ENCODE measurements around the gene CCDC121.

The CCDC121 gene

DNA sequence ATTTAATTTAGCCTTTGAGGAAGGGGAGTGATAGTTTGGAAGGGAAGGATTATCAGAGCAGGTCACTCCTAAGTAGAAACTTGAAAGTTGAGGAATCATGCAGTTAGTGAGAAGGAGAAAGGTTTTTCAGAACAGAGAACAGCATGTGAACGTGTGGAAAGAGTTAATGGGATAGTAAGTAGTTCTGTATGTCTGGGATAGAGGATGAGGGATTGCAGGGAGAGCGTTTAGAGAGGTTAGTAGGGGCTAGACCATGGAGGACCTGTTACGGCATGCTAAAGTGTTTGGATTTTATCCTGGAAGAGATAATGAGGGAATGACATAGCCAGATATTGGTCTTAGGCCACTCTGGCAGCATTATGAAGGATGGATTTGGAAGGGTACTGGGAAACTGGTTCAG lies 44.2 kb downstream of the CCDC121 start:
- Histone ChIP-seq H3K27me3 (ENCODE audit: control insufficient read depth, low read length) (no peaks in the 10 kb centered on the region), H3K4me3 (ENCODE audit: low read length) (peak overlapping the region; percentile 93), H4K20me1 (ENCODE audit: control insufficient read depth, insufficient read depth, low read depth, low read length) (no peaks in the 10 kb centered on the region; the same call in 1 of the 2 replicates), H3F3A (ENCODE audit: control insufficient read depth, insufficient read depth) (no peaks in the 10 kb centered on the region), H3K36me3 (ENCODE audit: control insufficient read depth, low read length) (peaks cover 27% of the 10 kb centered on the region; the same call in 1 of the 2 replicates), H3K9me2 (replicated peaks; ENCODE audit: control insufficient read depth, low read length) (no peaks in the 10 kb centered on the region), H3K4me1 (ENCODE audit: control insufficient read depth, low read length) (peaks cover 27% of the 10 kb centered on the region), H3K9me3 (ENCODE audit: control insufficient read depth, insufficient read depth, low read length) (no peaks in the 10 kb centered on the region), H3K79me2 (ENCODE audit: control insufficient read depth, low read length) (peaks cover 68% of the 10 kb centered on the region), H3K27ac (ENCODE audit: low read depth, low read length) (no peak overlapping the region), H3K4me2 (ENCODE audit: low read length) (peak overlapping the region; percentile 66)
- TF ChIP-seq CTCF (IDR thresholded peaks at IDR 0.05; ENCODE audit: low read depth, low read length, poor library complexity, severe bottlenecking): no peak

DNA sequence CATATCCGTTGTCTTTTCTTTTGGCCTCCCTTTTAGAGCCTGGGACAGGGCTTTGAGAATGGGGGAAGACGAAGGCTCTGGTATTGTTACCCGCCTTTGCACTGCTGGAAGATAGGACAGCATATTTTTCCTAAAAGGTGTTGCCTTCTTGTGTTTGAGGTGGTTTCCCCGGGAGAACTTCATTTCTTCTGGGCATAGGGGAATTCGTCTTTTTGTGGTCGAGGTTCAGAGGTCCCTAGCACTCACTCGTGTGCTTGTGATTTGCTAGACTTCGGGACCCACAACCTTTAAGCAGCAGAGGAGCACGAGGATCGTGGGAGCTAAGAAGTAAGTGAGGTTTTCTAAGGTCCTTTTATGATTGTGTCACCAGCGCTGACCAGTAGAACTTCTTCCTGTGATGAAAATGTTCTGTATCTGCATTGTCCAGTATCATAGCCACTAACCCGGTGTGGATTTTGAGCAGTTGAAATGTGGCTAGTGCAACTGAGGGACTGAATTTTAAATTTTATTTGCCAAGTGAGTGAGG lies 45.4 kb downstream of the CCDC121 start:
- Histone ChIP-seq H3K9me2 (replicated peaks; ENCODE audit: control insufficient read depth, low read length) (no peaks in the 10 kb centered on the region), H3K9me3 (ENCODE audit: control insufficient read depth, insufficient read depth, low read length) (no peaks in the 10 kb centered on the region), H3K4me2 (ENCODE audit: low read length) (peak overlapping the region; percentile 66), H3K27me3 (ENCODE audit: control insufficient read depth, low read length) (no peaks in the 10 kb centered on the region), H3K36me3 (ENCODE audit: control insufficient read depth, low read length) (peaks cover 25% of the 10 kb centered on the region; the same call in 1 of the 2 replicates), H3K4me3 (ENCODE audit: low read length) (peak overlapping the region; percentile 93), H3K27ac (ENCODE audit: low read depth, low read length) (peak overlapping the region; percentile 63), H3K4me1 (ENCODE audit: control insufficient read depth, low read length) (peaks cover 27% of the 10 kb centered on the region), H4K20me1 (ENCODE audit: control insufficient read depth, insufficient read depth, low read depth, low read length) (no peaks in the 10 kb centered on the region; the same call in 1 of the 2 replicates), H3K79me2 (ENCODE audit: control insufficient read depth, low read length) (peaks cover 57% of the 10 kb centered on the region), H3F3A (ENCODE audit: control insufficient read depth, insufficient read depth) (no peaks in the 10 kb centered on the region)
- TF ChIP-seq EZH2phosphoT487 (IDR thresholded peaks at IDR 0.05; ENCODE audit: borderline replicate concordance, low read length) (no peak), CTCF (IDR thresholded peaks at IDR 0.05; ENCODE audit: low read depth, low read length, poor library complexity, severe bottlenecking) (no peak)

- TF ChIP-seq CTCF (IDR thresholded peaks at IDR 0.05; ENCODE audit: low read depth, low read length, poor library complexity, severe bottlenecking) (no peak), EZH2phosphoT487 (IDR thresholded peaks at IDR 0.05; ENCODE audit: borderline replicate concordance, low read length) (no peak)
- peak within 1 kb of the TSS; percentile 63 for H3K27ac ChIP-seq (ENCODE audit: low read depth, low read length)
Observed at GRCh38 chr2:27582695-27583389, 46.0 kb downstream of the CCDC121 start, which contains the start of gene ZNF512. Gene ZNF512, plus strand, starts transcription at chr2:27583042. Its CDS starts 71 bp downstream, at chr2:27583113.

More at GRCh38 chr2:27582695-27583389, 46.0 kb downstream of the CCDC121 start, which contains the start of gene ZNF512:
- H3K4me1 ChIP-seq (ENCODE audit: control insufficient read depth, low read length): peaks cover 27% of the 10 kb centered on the region
- no peaks in the 10 kb centered on the region; the same call in 1 of the 2 replicates for H4K20me1 ChIP-seq (ENCODE audit: control insufficient read depth, insufficient read depth, low read depth, low read length)
- peak within 1 kb of the TSS; percentile 93 for H3K4me3 ChIP-seq (ENCODE audit: low read length)
- peaks cover 50% of the 10 kb centered on the region for H3K79me2 ChIP-seq (ENCODE audit: control insufficient read depth, low read length)
- H3K27me3 ChIP-seq (ENCODE audit: control insufficient read depth, low read length): no peaks in the 10 kb centered on the region
- no peaks in the 10 kb centered on the region for H3K9me3 ChIP-seq (ENCODE audit: control insufficient read depth, insufficient read depth, low read length)
- H3K9me2 ChIP-seq (replicated peaks; ENCODE audit: control insufficient read depth, low read length): no peaks in the 10 kb centered on the region
- H3K36me3 ChIP-seq (ENCODE audit: control insufficient read depth, low read length): peaks cover 25% of the 10 kb centered on the region; the same call in 1 of the 2 replicates
- no peaks in the 10 kb centered on the region for H3F3A ChIP-seq (ENCODE audit: control insufficient read depth, insufficient read depth)
- peak within 1 kb of the TSS; percentile 66 for H3K4me2 ChIP-seq (ENCODE audit: low read length)
